Liver (tissue), 9 donors: ENCODE measurements around the gene RAB23. TPM values are rescaled to one million over a fixed set of nuclear protein-coding genes. Genes with fewer than 3 reads are reported as not detected.

ENCODE experiments used
- DNase-seq: peaks from one replicate; pipeline ENCODE4 v3.0.0-alpha.2; 2017; ENCODE audit warnings: low spot score
- H3K27ac ChIP-seq, 2 donors: one replicate each; pipeline ENCODE4 v1.7.0; 2013; ENCODE audit warnings: inconsistent platforms in 2 of 2, low read length in 2 of 2, control low read depth in 1 of 2, low read depth in 1 of 2, mild to moderate bottlenecking in 1 of 2
- H3K27me3 ChIP-seq, 4 donors: one replicate each; pipeline versions ENCODE4 v1.6.1 to v1.7.0; 2013; ENCODE audit warnings: low read length in 3 of 4, inconsistent platforms in 1 of 4, mild to moderate bottlenecking in 1 of 4, moderate library complexity in 1 of 4; ENCODE audit not compliant: control insufficient read depth in 4 of 4, insufficient read depth in 4 of 4
- H3K36me3 ChIP-seq, 4 donors: one replicate each; pipeline versions ENCODE4 v1.6.1 to v1.7.0; 2013; ENCODE audit warnings: low read length in 3 of 4, mild to moderate bottlenecking in 3 of 4, low read depth in 1 of 4, moderate library complexity in 1 of 4; ENCODE audit not compliant: control insufficient read depth in 4 of 4, insufficient read depth in 3 of 4
- H3K4me1 ChIP-seq, 4 donors: one replicate each; pipeline versions ENCODE4 v1.6.1 to v1.7.0; 2013; ENCODE audit warnings: low read length in 3 of 4, mild to moderate bottlenecking in 3 of 4, moderate library complexity in 1 of 4; ENCODE audit not compliant: control insufficient read depth in 4 of 4, insufficient read depth in 4 of 4
- H3K4me3 ChIP-seq, 3 donors: one replicate each; pipeline versions ENCODE4 v1.6.1 to v1.7.0; 2013; ENCODE audit warnings: low read length in 3 of 3, control low read depth in 1 of 3, low read depth in 1 of 3, mild to moderate bottlenecking in 1 of 3
- H3K9ac ChIP-seq, 2 donors: one replicate each; pipeline ENCODE4 v1.7.0; 2013; ENCODE audit warnings: low read length in 2 of 2, mild to moderate bottlenecking in 2 of 2, moderate library complexity in 2 of 2, control low read depth in 1 of 2, low read depth in 1 of 2
- H3K9me3 ChIP-seq, 4 donors: one replicate each; pipeline versions ENCODE4 v1.6.1 to v1.7.0; 2013; ENCODE audit warnings: low read length in 3 of 4; ENCODE audit not compliant: control insufficient read depth in 4 of 4
- FOXA2 ChIP-seq: IDR thresholded peaks from 2 replicates; pipeline ENCODE4 v1.6.1; 2016; ENCODE audit warnings: antibody characterized with exemption
- GABPA ChIP-seq, 2 donors: IDR thresholded peaks in 1 of 2; conservative IDR thresholded peaks in 1 of 2; 2 replicates each; pipeline ENCODE4 v1.6.1; 2016; ENCODE audit warnings: antibody characterized with exemption in 2 of 2, mild to moderate bottlenecking in 1 of 2, moderate library complexity in 1 of 2
- HNF4G ChIP-seq: IDR thresholded peaks from 2 replicates; pipeline ENCODE4 v1.6.1; 2016; ENCODE audit warnings: antibody characterized with exemption
- SP1 ChIP-seq: IDR thresholded peaks from 2 replicates; pipeline ENCODE4 v1.6.1; 2018; ENCODE audit warnings: antibody characterized with exemption, mild to moderate bottlenecking
- YY1 ChIP-seq: IDR thresholded peaks from 2 replicates; pipeline ENCODE4 v1.6.1; 2016; ENCODE audit warnings: antibody characterized with exemption, mild to moderate bottlenecking
- WGBS: extraction: QIAGEN DNeasy Blood & Tissue Kit; methylation state at CpG from one replicate; pipeline ENCODE4 v1.1.7; 2013; 5-methylcytosine and 5-hydroxymethylcytosine counted together
- polyA plus RNA-seq, 2 donors: library from polyadenylated mRNA; stranded (reverse) in 1 of 2; unstranded in 1 of 2; fragments of 200-250 nt in 1 of 2; fragments of >200 nt in 1 of 2; fragmentation: Nextera tagmentation in 1 of 2; extraction: Ambion mirVana in 1 of 2; gene quantifications; one replicate each; pipeline versions ENCODE4 v1.2.1 to v1.2.3, GENCODE V29; 2013 to 2015
- total RNA-seq, 2 donors: library from RNA; depleted of rRNA; stranded (reverse); fragments of >200 nt; gene quantifications; one replicate each; pipeline ENCODE4 v1.2.3, GENCODE V29; 2014
- TF ChIP-seq, protein P1 (sequence below): IDR thresholded peaks from 2 replicates; pipeline ENCODE4 v1.6.1; 2016; ENCODE audit warnings: antibody characterized with exemption
- TF ChIP-seq, protein P2 (sequence below): IDR thresholded peaks from 2 replicates; pipeline ENCODE4 v1.6.1; 2016; ENCODE audit warnings: antibody characterized with exemption
- TF ChIP-seq, protein P3 (sequence below): fragments of 150-350 bp; IDR thresholded peaks from 2 replicates; pipeline ENCODE4 v1.5.1; 2017; ENCODE audit warnings: improper control_type of control experiment, low read depth, low read length; ENCODE audit not compliant: missing input control
- TF ChIP-seq, protein P4 (sequence below): IDR thresholded peaks from 2 replicates; pipeline ENCODE4 v1.6.1; 2016; ENCODE audit warnings: antibody characterized with exemption
- TF ChIP-seq, protein P5 (sequence below): IDR thresholded peaks from 2 replicates; pipeline ENCODE4 v1.6.1; 2016; ENCODE audit warnings: antibody characterized with exemption, mild to moderate bottlenecking
- donor health status: healthy.
- donor health status: healthy.
- donor health status: healthy.
- donor health status: healthy.
- donor health status: healthy.

Gene RAB23
- total and polyA plus RNA-seq, 4 donors: 0.60 to 4.3 (median 2.4) TPM

DNA sequence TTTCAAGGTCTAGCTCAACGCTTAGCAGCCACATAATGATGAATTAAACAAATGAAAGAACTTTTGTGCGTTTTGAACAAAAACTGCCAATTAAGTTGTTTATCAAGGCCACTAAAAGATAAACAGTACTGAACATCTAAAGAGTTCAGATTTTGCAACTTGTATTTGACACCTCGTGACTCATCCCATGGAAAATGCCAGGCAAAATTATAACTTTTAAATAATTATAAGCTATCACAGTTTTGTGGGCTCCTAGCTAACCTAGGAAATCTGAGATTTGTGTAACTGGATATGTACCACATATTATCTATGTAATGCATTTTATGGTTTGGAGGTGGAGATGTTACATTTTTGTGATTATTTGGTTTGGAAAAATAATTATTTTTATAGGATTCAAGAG lies 59.6 kb downstream of the RAB23 start:
- TF ChIP-seq GABPA (IDR thresholded peaks at IDR 0.05 in 1 of 2, conservative IDR thresholded peaks at IDR 0.05 in 1 of 2) (no peak), SP1 (no peak), FOXA2 (no peak)
- TF ChIP-seq, protein P1, sequence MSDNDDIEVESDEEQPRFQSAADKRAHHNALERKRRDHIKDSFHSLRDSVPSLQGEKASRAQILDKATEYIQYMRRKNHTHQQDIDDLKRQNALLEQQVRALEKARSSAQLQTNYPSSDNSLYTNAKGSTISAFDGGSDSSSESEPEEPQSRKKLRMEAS: no peak
- DNase-seq: no peak
- peaks cover 0 to 32% (median 9%) of the 10 kb centered on the region in 4 donors for H3K36me3 ChIP-seq
- H3K4me3 ChIP-seq: no peak overlapping the region
- no peak overlapping the region for H3K27ac ChIP-seq
- WGBS: 58% methylated on average over 3 of the region's 3 CpGs
- H3K4me1 ChIP-seq: no peaks in the 10 kb centered on the region
- no peak overlapping the region for H3K9ac ChIP-seq
- no peaks in the 10 kb centered on the region for H3K27me3 ChIP-seq
- peaks cover 0 to 9% (median 4%) of the 10 kb centered on the region in 4 donors for H3K9me3 ChIP-seq

DNA sequence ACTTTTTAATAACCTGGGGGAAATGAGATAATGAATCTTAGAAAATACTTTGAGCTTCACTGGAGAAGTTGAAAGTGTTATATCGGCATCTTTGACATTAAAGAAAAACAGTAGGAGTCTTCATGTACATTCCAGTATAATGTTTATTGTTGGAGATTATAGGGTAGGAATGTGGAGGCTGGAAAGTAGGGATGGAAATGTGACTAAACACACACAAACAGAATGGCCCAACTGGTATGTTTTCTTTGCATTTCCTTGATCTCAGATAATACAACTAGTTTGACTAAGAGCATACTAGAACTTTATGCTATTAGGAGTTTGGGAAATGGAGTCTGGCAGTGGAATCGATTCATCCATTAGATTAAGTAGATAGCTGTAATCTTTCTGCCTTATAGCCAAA lies 60.1 kb downstream of the RAB23 start:
- H3K27me3 ChIP-seq: no peaks in the 10 kb centered on the region
- H3K4me1 ChIP-seq: no peaks in the 10 kb centered on the region
- H3K4me3 ChIP-seq: no peak overlapping the region
- H3K27ac ChIP-seq: no peak overlapping the region
- H3K36me3 ChIP-seq: peaks cover 0 to 30% (median 8%) of the 10 kb centered on the region in 4 donors
- TF ChIP-seq, protein P2, sequence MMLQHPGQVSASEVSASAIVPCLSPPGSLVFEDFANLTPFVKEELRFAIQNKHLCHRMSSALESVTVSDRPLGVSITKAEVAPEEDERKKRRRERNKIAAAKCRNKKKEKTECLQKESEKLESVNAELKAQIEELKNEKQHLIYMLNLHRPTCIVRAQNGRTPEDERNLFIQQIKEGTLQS: no peak
- TF ChIP-seq YY1 (no peak), HNF4G (no peak)
- TF ChIP-seq, protein P3, sequence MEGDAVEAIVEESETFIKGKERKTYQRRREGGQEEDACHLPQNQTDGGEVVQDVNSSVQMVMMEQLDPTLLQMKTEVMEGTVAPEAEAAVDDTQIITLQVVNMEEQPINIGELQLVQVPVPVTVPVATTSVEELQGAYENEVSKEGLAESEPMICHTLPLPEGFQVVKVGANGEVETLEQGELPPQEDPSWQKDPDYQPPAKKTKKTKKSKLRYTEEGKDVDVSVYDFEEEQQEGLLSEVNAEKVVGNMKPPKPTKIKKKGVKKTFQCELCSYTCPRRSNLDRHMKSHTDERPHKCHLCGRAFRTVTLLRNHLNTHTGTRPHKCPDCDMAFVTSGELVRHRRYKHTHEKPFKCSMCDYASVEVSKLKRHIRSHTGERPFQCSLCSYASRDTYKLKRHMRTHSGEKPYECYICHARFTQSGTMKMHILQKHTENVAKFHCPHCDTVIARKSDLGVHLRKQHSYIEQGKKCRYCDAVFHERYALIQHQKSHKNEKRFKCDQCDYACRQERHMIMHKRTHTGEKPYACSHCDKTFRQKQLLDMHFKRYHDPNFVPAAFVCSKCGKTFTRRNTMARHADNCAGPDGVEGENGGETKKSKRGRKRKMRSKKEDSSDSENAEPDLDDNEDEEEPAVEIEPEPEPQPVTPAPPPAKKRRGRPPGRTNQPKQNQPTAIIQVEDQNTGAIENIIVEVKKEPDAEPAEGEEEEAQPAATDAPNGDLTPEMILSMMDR: no peak
- TF ChIP-seq, protein P4, sequence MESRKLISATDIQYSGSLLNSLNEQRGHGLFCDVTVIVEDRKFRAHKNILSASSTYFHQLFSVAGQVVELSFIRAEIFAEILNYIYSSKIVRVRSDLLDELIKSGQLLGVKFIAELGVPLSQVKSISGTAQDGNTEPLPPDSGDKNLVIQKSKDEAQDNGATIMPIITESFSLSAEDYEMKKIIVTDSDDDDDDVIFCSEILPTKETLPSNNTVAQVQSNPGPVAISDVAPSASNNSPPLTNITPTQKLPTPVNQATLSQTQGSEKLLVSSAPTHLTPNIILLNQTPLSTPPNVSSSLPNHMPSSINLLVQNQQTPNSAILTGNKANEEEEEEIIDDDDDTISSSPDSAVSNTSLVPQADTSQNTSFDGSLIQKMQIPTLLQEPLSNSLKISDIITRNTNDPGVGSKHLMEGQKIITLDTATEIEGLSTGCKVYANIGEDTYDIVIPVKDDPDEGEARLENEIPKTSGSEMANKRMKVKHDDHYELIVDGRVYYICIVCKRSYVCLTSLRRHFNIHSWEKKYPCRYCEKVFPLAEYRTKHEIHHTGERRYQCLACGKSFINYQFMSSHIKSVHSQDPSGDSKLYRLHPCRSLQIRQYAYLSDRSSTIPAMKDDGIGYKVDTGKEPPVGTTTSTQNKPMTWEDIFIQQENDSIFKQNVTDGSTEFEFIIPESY: no peak
- TF ChIP-seq, protein P5, sequence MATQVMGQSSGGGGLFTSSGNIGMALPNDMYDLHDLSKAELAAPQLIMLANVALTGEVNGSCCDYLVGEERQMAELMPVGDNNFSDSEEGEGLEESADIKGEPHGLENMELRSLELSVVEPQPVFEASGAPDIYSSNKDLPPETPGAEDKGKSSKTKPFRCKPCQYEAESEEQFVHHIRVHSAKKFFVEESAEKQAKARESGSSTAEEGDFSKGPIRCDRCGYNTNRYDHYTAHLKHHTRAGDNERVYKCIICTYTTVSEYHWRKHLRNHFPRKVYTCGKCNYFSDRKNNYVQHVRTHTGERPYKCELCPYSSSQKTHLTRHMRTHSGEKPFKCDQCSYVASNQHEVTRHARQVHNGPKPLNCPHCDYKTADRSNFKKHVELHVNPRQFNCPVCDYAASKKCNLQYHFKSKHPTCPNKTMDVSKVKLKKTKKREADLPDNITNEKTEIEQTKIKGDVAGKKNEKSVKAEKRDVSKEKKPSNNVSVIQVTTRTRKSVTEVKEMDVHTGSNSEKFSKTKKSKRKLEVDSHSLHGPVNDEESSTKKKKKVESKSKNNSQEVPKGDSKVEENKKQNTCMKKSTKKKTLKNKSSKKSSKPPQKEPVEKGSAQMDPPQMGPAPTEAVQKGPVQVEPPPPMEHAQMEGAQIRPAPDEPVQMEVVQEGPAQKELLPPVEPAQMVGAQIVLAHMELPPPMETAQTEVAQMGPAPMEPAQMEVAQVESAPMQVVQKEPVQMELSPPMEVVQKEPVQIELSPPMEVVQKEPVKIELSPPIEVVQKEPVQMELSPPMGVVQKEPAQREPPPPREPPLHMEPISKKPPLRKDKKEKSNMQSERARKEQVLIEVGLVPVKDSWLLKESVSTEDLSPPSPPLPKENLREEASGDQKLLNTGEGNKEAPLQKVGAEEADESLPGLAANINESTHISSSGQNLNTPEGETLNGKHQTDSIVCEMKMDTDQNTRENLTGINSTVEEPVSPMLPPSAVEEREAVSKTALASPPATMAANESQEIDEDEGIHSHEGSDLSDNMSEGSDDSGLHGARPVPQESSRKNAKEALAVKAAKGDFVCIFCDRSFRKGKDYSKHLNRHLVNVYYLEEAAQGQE: no peak
- DNase-seq: no peak
- peaks cover 0 to 9% (median 4%) of the 10 kb centered on the region in 4 donors for H3K9me3 ChIP-seq
- H3K9ac ChIP-seq: no peak overlapping the region
- WGBS: over 99% methylated on average over 2 of the region's 2 CpGs
